ENCODE measurements around the gene VSIG10L.

DNA sequence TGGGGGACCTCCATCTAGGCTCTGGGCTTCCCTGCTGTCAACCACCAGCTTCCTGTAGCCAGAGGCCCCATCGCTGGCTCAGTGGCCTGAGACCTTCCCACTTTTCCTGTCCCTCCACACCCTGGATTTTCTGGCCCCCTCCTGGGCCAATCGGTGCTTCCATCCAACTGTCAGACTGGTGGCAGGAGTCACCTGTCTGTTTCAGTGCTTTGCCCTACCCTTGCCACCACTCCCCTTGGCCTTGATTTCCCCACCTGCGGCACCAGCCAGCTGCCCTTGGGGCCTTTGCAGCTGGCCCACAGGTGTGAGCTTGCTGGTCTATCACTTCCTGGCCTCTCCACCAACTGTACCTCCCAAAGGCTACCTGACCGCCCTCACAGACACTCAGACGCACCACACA, 12.5 kb downstream of the VSIG10L start:
- TF ChIP-seq, protein P1, sequence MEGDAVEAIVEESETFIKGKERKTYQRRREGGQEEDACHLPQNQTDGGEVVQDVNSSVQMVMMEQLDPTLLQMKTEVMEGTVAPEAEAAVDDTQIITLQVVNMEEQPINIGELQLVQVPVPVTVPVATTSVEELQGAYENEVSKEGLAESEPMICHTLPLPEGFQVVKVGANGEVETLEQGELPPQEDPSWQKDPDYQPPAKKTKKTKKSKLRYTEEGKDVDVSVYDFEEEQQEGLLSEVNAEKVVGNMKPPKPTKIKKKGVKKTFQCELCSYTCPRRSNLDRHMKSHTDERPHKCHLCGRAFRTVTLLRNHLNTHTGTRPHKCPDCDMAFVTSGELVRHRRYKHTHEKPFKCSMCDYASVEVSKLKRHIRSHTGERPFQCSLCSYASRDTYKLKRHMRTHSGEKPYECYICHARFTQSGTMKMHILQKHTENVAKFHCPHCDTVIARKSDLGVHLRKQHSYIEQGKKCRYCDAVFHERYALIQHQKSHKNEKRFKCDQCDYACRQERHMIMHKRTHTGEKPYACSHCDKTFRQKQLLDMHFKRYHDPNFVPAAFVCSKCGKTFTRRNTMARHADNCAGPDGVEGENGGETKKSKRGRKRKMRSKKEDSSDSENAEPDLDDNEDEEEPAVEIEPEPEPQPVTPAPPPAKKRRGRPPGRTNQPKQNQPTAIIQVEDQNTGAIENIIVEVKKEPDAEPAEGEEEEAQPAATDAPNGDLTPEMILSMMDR (IDR thresholded peaks at IDR 0.05; ENCODE audit: insufficient read depth, low read depth, low read length), result no peak
- TF ChIP-seq EZH2 (IDR thresholded peaks at IDR 0.05; ENCODE audit: insufficient read depth, low read length), result no peak

All from astrocyte (in vitro differentiated cells and primary cell).